Stimulated activated CD8-positive, alpha-beta memory T cell treated with anti-CD3 and anti-CD28 coated beads, Interleukin-7, amount 100 ng/mL, for 1 hour (primary cell): ENCODE data around the gene FAXC.
"Not testable (repeated sequence)": the region's sequence is repeated elsewhere in the genome, so short reads cannot be mapped to it uniquely, and the experiment has no call there.

Experiments used
- DNase-seq, 2 donors: peaks; one replicate each; pipeline ENCODE4 v3.0.0-alpha.2; 2020; ENCODE audit warnings: low read depth in 2 of 2

Gene FAXC

DNA sequence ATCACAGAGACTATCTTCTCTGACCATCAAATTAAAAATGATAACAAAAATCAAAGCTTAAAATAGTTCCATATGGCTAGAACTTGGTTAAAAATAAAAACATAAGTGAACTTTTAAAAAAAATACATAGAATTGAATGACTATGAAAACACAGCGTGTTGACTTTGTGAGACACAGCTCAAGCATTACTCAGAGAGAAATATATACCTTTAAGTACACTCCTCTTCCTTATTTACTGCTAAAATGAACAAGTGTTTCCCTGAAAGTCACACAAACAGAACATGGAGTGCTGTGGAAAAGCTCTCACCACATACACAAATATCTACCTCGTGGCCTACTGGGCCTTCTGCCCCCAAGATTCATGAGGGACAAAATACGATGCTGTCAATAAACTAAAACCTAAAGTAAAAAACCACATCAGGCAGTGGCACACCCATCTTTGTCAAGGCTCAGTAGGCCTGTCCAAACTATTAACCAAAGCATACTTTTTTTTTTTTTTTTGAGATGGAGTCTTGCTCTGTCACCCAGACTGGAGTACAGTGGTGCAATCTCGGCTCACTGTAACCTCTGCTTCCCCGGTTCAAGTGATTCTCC lies 7.5 kb downstream of the FAXC start:
- DNase-seq = no peak

GRCh38 chr6:99338188-99338587 lies 11.3 kb downstream of the FAXC start:
- no peak for DNase-seq

GRCh38 chr6:99335298-99335697 lies 14.2 kb downstream of the FAXC start:
- not testable (repeated sequence) for DNase-seq

GRCh38 chr6:99334526-99335127 lies 14.8 kb downstream of the FAXC start:
- DNase-seq = no peak

DNA sequence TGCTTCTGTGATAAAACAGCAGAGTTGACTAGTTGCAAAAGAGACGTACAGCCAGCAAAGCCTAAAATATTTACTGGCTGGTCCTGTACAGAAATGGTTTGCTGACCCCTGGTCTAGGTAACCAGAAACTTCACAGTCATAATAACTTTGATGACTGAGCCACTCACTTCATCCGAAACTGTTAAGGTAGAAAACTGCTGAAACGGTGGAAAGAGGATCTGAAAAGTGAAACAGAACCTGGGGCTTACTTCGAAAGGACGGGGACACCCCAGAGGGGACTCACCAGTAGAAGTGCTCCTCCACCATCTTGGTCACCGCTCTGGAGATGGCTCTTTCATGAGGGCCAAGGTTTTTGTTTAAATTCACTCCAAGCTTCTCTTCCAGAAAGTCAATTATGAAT lies 16.4 kb downstream of the FAXC start:
- no peak for DNase-seq

DNA sequence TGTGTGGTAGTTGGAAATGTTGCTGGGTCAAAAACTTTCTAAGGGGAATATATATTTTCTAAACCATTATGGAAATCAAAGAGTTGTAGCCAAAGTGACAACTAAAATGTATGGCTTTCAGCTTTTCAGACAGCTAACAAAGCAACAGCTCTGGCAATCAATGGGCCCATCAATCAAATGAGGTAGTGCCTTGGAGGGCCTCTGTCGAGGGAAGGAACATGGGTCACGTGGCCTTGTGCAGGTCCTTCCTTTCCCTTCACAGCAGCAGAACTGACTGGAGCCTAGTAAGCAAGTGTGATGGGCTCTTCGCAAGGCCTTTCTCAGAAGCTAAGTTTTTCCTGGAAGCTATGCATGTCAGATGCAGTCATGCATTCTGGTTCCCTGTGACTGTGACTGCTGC lies 17.9 kb downstream of the FAXC start:
- DNase-seq = no peak

GRCh38 chr6:99330159-99330558 lies 19.3 kb downstream of the FAXC start:
- peak; percentile 11 to 19 for DNase-seq

DNA sequence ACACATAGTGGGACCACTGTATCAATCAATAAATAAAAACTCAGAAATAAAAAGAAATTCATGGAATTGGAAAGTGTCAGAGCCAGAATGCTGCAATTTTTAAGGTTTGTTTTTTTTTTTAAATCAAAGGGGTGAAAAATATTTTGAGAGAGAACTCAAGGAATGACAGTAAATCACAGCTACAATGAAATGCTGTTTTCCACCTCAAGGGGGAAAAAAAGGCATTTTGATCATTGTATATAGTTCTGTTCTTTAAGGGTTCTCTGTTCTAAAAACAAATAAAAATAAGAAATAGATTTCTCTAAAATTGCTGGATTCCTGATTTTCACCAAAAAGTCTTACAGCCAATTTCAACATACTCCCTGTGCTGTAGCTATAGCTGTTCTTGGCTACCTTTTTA lies 24.5 kb downstream of the FAXC start:
- no peak for DNase-seq

DNA sequence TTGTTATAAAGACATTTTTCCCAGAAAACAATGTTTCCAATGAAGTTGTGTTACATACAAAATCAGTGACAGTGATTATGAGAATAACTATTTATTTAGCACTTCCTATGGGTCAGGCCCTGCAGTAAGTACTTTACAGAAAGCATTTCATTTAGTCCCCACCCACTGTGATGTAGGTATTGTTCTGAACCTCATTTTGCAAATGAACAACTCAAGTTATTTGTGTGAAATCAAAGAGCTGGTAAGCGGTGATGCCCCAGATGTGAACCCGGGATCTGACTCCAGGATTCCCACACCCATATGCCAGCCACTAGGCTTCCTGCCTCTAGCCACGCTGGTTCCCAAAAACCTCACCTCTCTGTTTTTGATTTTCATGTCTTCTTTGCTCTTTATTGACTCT lies 30.9 kb downstream of the FAXC start:
- no peak for DNase-seq

- DNase-seq = no peak
Measured at GRCh38 chr6:99312354-99312753, 37.1 kb downstream of the FAXC start.

DNA sequence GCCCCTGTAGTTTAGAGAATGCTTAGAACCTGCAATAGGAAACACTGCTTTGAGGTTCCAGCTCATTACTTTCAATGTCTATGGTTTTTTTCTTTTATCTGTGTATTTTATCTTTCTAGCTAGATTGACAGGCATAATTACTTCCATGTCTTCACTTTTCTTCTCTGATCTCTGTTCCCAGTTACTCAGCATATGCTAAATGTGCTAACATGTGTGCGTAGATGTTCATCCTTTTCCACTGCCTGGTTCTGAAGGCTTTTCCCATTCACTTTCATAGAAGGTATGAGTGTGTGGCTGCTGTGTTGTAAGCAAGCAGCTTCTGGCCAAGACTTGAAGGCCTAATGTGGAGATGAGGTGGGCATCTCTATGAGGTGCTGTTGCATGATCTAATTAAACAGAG lies 38.9 kb downstream of the FAXC start:
- no peak for DNase-seq

GRCh38 chr6:99309557-99309956 lies 39.9 kb downstream of the FAXC start:
- DNase-seq = no peak

DNA sequence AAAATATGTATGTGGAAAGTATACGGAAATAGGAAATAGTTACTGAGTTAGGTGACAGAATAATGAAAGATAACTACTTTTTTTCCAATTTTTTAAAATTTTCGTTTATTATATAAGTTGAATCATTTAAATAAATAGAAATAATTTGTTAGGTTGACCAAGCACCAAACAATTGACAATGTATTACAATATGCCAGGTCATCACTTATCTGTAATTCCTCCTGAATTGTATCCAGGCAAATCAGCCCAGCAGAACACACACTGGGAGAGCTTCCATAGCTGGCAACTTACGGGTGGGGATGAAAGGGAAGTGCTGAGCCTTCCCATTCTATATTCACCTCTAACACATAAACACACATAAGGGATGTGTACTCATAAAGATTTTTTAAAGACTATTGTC lies 40.7 kb downstream of the FAXC start:
- no peak for DNase-seq

DNA sequence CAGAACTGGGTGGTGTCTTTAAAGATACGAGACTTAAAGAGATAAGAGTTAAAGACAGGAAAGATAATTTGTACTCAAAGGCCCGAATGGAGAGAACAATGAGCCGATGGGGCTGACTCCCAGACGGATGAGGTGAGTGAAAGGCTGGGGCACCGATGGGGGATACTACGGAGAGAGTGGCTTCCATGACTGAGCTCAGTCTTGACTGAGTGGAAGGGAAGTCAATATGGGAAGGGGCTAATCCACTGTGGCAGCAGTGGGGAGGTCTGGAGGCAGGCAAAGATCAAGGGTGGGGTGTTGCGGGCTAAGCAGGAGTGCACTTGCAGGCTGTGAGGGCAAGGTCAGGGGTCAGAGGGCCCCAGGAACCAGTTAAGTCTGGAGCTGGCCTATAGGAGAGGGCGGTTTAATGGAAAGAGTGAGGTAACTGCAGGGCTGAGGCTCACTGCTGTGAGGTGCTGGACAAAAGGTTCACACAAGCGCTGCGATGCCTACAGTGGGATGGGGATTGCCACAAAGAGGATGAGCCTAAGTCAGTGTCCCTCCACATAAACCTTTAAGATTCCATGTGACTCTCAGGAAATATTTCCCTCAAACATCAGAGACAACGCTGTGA lies 42.1 kb downstream of the FAXC start:
- no peak for DNase-seq

DNA sequence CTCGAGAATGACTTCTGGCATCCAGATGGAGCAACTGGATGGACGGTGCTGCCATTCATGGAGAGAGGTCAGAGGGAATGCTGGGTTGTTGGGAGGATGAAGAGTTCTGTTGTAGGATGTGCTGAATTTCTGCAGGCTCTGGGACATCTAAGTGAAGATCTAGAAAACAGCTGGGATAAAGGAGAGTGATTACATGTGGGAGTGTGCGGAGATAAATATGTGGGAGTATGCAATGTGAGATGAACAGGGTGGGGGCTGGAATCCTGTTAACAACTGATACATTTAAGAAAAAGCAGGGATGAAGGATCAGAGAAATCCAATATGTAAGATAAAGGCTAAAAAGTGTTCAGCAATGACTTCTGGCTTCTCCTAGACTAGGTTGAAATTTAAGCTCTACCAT lies 43.1 kb downstream of the FAXC start:
- DNase-seq = no peak

DNA sequence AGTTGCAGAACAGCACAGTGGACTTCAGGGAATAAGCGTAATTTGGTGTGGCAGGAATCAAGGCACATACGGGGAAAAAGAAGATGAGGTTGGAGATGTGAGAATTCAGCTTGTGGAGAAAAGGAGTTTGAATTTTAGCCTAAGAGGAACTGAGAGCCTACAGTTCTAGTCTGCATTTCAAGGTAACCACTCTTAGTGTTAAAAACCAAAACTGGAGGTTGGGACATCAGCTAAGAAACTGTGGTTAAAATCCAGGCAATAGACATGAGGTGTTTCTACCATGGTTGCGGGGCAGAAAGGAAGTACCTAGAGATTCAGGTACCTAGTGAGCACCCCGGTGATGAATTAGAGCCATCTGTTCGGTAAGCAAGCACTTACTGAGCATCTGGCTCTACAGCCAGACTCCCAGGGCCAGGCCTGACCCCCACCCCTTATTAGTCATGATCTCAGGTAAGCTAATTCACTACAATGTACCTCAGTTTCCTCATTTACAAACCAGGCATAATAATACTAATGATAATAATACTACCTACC lies 44.4 kb downstream of the FAXC start:
- DNase-seq = no peak

DNA sequence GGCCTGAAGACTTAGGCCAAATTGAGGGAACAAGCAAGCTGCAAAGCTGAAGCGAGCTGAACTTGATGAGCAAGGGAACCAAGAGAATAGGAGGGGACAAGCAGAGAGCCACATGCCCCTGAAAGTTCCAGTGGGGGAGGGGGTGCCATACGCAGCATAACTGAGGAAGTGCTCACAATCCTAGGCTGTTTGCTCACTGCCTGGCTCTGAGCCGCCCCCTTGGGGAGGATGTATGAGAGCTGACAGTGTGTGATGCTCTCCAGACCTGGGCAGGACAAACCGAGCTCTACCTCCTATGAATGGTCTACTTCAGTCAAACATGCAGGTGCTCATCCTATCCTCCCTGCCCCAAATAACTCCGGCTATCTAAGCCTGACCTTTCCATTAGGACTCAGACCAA lies 52.1 kb downstream of the FAXC start:
- DNase-seq = no peak

GRCh38 chr6:99297006-99297405 lies 52.5 kb downstream of the FAXC start:
- DNase-seq = no peak

DNA sequence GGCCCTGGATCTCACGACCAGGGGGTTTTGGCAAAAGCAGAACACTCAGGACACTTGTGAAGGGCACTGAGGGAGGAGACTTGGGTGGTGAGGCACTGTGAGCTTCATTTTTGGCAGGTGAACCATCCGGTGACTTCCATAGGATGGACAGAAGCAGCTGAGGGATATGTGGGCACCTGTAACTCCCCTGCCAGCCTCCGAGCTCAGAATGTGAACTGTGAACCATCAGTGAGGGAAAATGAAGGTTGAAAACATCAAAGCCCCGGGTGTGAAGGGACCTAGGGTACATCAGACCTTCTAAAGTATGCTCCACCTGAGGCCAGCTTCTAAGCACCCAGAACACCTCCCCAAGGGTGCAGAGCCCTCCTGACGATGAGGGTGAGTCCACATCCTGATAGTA lies 53.2 kb downstream of the FAXC start:
- DNase-seq = no peak

DNA sequence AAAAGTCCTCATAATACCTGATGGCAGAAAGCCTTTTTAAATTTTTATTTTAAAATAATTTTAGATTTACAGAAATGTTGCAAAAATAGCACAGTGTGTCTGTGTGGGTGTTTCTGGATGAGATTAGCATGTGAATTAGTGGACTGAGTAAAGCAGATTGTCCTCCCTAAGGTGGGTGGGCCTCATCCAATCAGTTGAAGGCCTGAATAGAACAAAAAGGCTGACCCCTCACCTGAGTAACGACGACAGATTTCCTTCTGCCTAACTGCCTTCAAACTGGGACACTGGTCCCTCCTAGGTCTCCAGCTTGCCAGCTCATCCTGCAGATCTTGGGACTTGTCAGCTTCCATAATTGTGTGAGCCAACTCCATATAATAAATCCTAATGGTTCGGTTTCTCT lies 54.2 kb downstream of the FAXC start:
- no peak for DNase-seq

DNA sequence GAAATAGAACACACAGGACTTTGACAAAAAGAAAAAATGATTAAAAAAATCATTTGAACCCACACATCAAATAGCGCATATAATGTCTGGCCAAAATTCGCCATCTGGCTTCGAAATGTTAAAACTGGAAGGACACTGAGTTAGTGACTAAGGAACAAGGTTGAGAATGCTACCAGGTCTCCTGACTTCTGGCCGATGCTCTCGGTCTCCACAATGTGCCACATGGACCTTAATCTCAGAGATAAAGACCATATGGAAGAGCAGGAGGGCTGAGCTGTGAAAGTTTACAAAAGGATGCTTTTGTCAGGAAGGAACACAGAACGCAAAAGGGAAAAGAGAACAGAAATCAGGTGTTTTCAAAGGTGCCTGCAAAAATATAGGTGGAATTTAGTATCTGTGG lies 54.7 kb downstream of the FAXC start:
- DNase-seq = no peak

- DNase-seq = no peak
Measured at GRCh38 chr6:99289701-99290100, 59.8 kb downstream of the FAXC start.

DNA sequence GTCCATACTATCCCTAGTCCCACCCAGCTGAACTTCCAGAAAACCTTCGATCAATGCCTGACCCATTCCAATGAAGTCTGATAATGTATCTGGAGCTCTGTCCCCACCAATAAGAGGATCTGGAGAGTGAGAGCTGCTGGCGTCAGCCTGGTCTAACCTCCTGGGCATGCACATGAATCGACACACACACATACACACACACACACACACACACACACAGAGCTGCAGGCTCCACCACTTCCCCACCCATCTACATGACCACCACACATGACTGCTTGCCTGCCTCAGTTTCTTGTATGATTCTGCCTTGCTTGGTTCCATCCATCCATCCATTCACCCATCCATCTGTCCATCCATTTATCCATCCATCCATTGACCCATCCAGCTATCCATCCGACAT lies 60.8 kb downstream of the FAXC start:
- no peak for DNase-seq

GRCh38 chr6:99287523-99287922 lies 62.0 kb downstream of the FAXC start:
- no peak for DNase-seq
